ENCODE results near the gene SPINT1. TPM values are rescaled to one million over a fixed set of nuclear protein-coding genes. Genes with fewer than 3 reads are reported as not detected.

Gene SPINT1
- total RNA-seq, 1 experiment from 2014 or later = 177 TPM

GRCh38 chr15:40899536-40900207 is 55.8 kb downstream of the SPINT1 start:
- BruUV-seq (replicated peaks) = no TSS peak
- TF ChIP-seq EZH2 (IDR thresholded peaks at IDR 0.05; ENCODE audit: low read length, unreplicated experiment) (no peak), EZH2phosphoT487 (IDR thresholded peaks at IDR 0.05; ENCODE audit: borderline replicate concordance, low read length) (no peak), CTCF (conservative IDR thresholded peaks at IDR 0.05; ENCODE audit: low read depth, low read length) (no peak)

DNA sequence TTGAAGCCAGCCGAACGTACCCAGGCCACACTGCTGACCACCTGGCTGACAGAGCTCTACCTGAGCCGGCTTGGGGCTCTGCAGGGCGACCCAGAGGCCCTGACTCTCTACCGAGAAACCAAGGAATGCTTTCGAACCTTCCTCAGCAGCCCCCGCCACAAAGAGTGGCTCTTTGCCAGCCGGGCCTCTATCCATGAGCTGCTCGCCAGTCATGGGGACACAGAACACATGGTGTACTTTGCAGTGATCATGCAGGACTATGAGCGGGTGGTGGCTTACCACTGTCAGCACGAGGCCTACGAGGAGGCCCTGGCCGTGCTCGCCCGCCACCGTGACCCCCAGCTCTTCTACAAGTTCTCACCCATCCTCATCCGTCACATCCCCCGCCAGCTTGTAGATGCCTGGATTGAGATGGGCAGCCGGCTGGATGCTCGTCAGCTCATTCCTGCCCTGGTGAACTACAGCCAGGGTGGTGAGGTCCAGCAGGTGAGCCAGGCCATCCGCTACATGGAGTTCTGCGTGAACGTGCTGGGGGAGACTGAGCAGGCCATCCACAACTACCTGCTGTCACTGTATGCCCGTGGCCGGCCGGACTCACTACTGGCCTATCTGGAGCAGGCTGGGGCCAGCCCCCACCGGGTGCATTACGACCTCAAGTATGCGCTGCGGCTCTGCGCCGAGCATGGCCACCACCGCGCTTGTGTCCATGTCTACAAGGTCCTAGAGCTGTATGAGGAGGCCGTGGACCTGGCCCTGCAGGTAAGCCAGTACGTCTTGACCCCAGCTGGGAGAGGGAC is 56.6 kb downstream of the SPINT1 start:
- POLR2A ChIA-PET (ENCODE audit: unreplicated experiment) = interaction anchor here (0.6 kb wide), 1 partner anchor 179 kb away, joined by 11 read pairs; no protein-coding TSS in a partner anchor
- TF ChIP-seq EZH2 (IDR thresholded peaks at IDR 0.05; ENCODE audit: low read length, unreplicated experiment) = no peak
- no peak for TF ChIP-seq CTCF (conservative IDR thresholded peaks at IDR 0.05; ENCODE audit: low read depth, low read length)
- no peak for TF ChIP-seq EZH2phosphoT487 (IDR thresholded peaks at IDR 0.05; ENCODE audit: borderline replicate concordance, low read length)
- H3K9ac ChIP-seq (ENCODE audit: low read length) = no peak overlapping the region
- no peaks in the 10 kb centered on the region for H3K9me3 ChIP-seq (ENCODE audit: low read length)
- peaks cover 37% of the 10 kb centered on the region; the same call in 1 of the 2 replicates for H3K36me3 ChIP-seq (ENCODE audit: low read depth, low read length)
- H3K27ac ChIP-seq (ENCODE audit: low read length) = no peak overlapping the region
- intact Hi-C loops (cut with micrococcal nuclease) = loop anchor here (10.0 kb wide), 1 partner anchor 214 kb away; the partner anchor contains the start of gene INO80
- DNase-seq (no peak), ATAC-seq (no peak)
- peaks cover 16% of the 10 kb centered on the region for H3K4me1 ChIP-seq (ENCODE audit: insufficient read depth, low read length)
- peaks cover 2% of the 10 kb centered on the region for H3F3A ChIP-seq (ENCODE audit: low read length, unreplicated experiment)
- CTCF ChIA-PET = no interaction called here
- H3K4me3 ChIP-seq (ENCODE audit: low read length) = no peak overlapping the region
- no peaks in the 10 kb centered on the region for H3K9me2 ChIP-seq (replicated peaks; ENCODE audit: low read length)
- peaks cover 39% of the 10 kb centered on the region for H3K79me2 ChIP-seq (ENCODE audit: low read length)
- no peaks in the 10 kb centered on the region for H3K27me3 ChIP-seq (ENCODE audit: low read length)
- no peak overlapping the region for H2AFZ ChIP-seq (ENCODE audit: low read length)
- BruUV-seq (replicated peaks) = no TSS peak
- H4K20me1 ChIP-seq (ENCODE audit: low read length) = peaks cover 7% of the 10 kb centered on the region; the same call in 1 of the 2 replicates
- no peak overlapping the region for H3K4me2 ChIP-seq (ENCODE audit: low read length)

More at GRCh38 chr15:40899536-40900207, 55.8 kb downstream of the SPINT1 start:
- no peak for ATAC-seq
- H3K27me3 ChIP-seq (ENCODE audit: low read length) = no peaks in the 10 kb centered on the region
- ChIA-PET POLR2A (ENCODE audit: unreplicated experiment) (no interaction called here), CTCF (no interaction called here)
- no peak overlapping the region for H3K27ac ChIP-seq (ENCODE audit: low read length)
- no peak overlapping the region for H3K9ac ChIP-seq (ENCODE audit: low read length)
- no peak for DNase-seq
- H3K36me3 ChIP-seq (ENCODE audit: low read depth, low read length) = peaks cover 37% of the 10 kb centered on the region; the same call in 1 of the 2 replicates
- no peak overlapping the region for H3K4me3 ChIP-seq (ENCODE audit: low read length)
- H3F3A ChIP-seq (ENCODE audit: low read length, unreplicated experiment) = no peaks in the 10 kb centered on the region
- H2AFZ ChIP-seq (ENCODE audit: low read length) = no peak overlapping the region
- no peaks in the 10 kb centered on the region for H3K9me3 ChIP-seq (ENCODE audit: low read length)
- no peaks in the 10 kb centered on the region for H3K9me2 ChIP-seq (replicated peaks; ENCODE audit: low read length)
- intact Hi-C loops (cut with micrococcal nuclease) = loop anchor here (10.0 kb wide), 2 partner anchors 215 to 305 kb away; partner anchors contain the start of genes INO80 and KNL1
- no peak overlapping the region for H3K4me2 ChIP-seq (ENCODE audit: low read length)
- H4K20me1 ChIP-seq (ENCODE audit: low read length) = peaks cover 7% of the 10 kb centered on the region; the same call in 1 of the 2 replicates
- H3K79me2 ChIP-seq (ENCODE audit: low read length) = peaks cover 46% of the 10 kb centered on the region
- H3K4me1 ChIP-seq (ENCODE audit: insufficient read depth, low read length) = peaks cover 14% of the 10 kb centered on the region
